Activated naive CD4-positive, alpha-beta T cell treated with anti-CD3 and anti-CD28 coated beads, Interleukin-2, amount 10 ng/mL, durations not matched to agents 7 days and 5 days (primary cell): ENCODE data around the gene COL25A1.

ENCODE experiments used
- CTCF ChIA-PET: fragments of 350-600 bp; sonication (Branson Sonifier 250); formaldehyde crosslinking; loops from one replicate; lab custom pipeline; 2021; ENCODE audit warnings: antibody characterized with exemption; lab: Charles Lee
- DNase-seq: peaks from one replicate; pipeline ENCODE4 v3.0.0-alpha.2; 2020
- H3K27ac Mint-ChIP-seq: one replicate; pipeline ENCODE4 v1.8.0; 2021; ENCODE audit warnings: mild to moderate bottlenecking, moderate library complexity, mixed read lengths
- H3K27me3 Mint-ChIP-seq: one replicate; pipeline ENCODE4 v1.8.0; 2021; ENCODE audit warnings: mild to moderate bottlenecking, mixed read lengths
- H3K36me3 Mint-ChIP-seq: one replicate; pipeline ENCODE4 v1.8.0; 2021; ENCODE audit warnings: mixed read lengths
- H3K4me1 Mint-ChIP-seq: one replicate; pipeline ENCODE4 v1.8.0; 2021; ENCODE audit warnings: mixed read lengths
- H3K4me3 Mint-ChIP-seq: one replicate; pipeline ENCODE4 v1.8.0; 2021; ENCODE audit warnings: mild to moderate bottlenecking, moderate library complexity, mixed read lengths
- H3K9me3 Mint-ChIP-seq: one replicate; pipeline ENCODE4 v1.8.0; 2021; ENCODE audit warnings: mixed read lengths

Gene COL25A1

GRCh38 chr4:109266236-109266635 lies 36.2 kb downstream of the COL25A1 start:
- Mint-ChIP-seq H3K4me1 (no peaks in the 10 kb centered on the region), H3K27ac (no peak overlapping the region), H3K36me3 (no peaks in the 10 kb centered on the region), H3K4me3 (no peak overlapping the region), H3K27me3 (peaks cover 5% of the 10 kb centered on the region), H3K9me3 (no peaks in the 10 kb centered on the region)
- DNase-seq, result no peak
- CTCF ChIA-PET, result no interaction called here

GRCh38 chr4:109263721-109264120 lies 38.7 kb downstream of the COL25A1 start:
- CTCF ChIA-PET, result no interaction called here

GRCh38 chr4:109256818-109257217 lies 45.6 kb downstream of the COL25A1 start:
- no peaks in the 10 kb centered on the region for H3K4me1 Mint-ChIP-seq
- no peaks in the 10 kb centered on the region for H3K36me3 Mint-ChIP-seq
- peaks cover 7% of the 10 kb centered on the region for H3K27me3 Mint-ChIP-seq
- H3K4me3 Mint-ChIP-seq, result no peak overlapping the region
- H3K9me3 Mint-ChIP-seq, result no peaks in the 10 kb centered on the region
- CTCF ChIA-PET, result no interaction called here
- DNase-seq, result no peak
- H3K27ac Mint-ChIP-seq, result no peak overlapping the region

More at GRCh38 chr4:109263721-109264120, 38.7 kb downstream of the COL25A1 start:
- Mint-ChIP-seq H3K27me3 (peaks cover 5% of the 10 kb centered on the region), H3K36me3 (no peaks in the 10 kb centered on the region), H3K4me1 (no peaks in the 10 kb centered on the region), H3K9me3 (no peaks in the 10 kb centered on the region), H3K4me3 (no peak overlapping the region), H3K27ac (no peak overlapping the region)
- DNase-seq, result no peak

- CTCF ChIA-PET, result no interaction called here
- H3K36me3 Mint-ChIP-seq, result no peaks in the 10 kb centered on the region
- no peak overlapping the region for H3K27ac Mint-ChIP-seq
Observed at GRCh38 chr4:109254845-109255244, 47.6 kb downstream of the COL25A1 start.

GRCh38 chr4:109251396-109251795 lies 51.1 kb downstream of the COL25A1 start:
- Mint-ChIP-seq H3K36me3 (no peaks in the 10 kb centered on the region), H3K9me3 (no peaks in the 10 kb centered on the region), H3K4me1 (no peaks in the 10 kb centered on the region), H3K27me3 (peaks cover 11% of the 10 kb centered on the region), H3K27ac (no peak overlapping the region), H3K4me3 (no peak overlapping the region)
- CTCF ChIA-PET, result no interaction called here
- no peak for DNase-seq

More at GRCh38 chr4:109254845-109255244, 47.6 kb downstream of the COL25A1 start:
- no peaks in the 10 kb centered on the region for H3K9me3 Mint-ChIP-seq
- peaks cover 7% of the 10 kb centered on the region for H3K27me3 Mint-ChIP-seq
- no peak for DNase-seq
- H3K4me1 Mint-ChIP-seq, result no peaks in the 10 kb centered on the region
- H3K4me3 Mint-ChIP-seq, result no peak overlapping the region

GRCh38 chr4:109248322-109248900 lies 54.0 kb downstream of the COL25A1 start:
- CTCF ChIA-PET, result no interaction called here

GRCh38 chr4:109243871-109244270 lies 58.6 kb downstream of the COL25A1 start:
- H3K36me3 Mint-ChIP-seq, result no peaks in the 10 kb centered on the region
- peaks cover 7% of the 10 kb centered on the region for H3K27me3 Mint-ChIP-seq
- no peak overlapping the region for H3K27ac Mint-ChIP-seq
- no peaks in the 10 kb centered on the region for H3K4me1 Mint-ChIP-seq
- DNase-seq, result no peak
- no peak overlapping the region for H3K4me3 Mint-ChIP-seq
- H3K9me3 Mint-ChIP-seq, result no peaks in the 10 kb centered on the region
- CTCF ChIA-PET, result no interaction called here

More at GRCh38 chr4:109248322-109248900, 54.0 kb downstream of the COL25A1 start:
- no peaks in the 10 kb centered on the region for H3K36me3 Mint-ChIP-seq
- no peak for DNase-seq
- no peaks in the 10 kb centered on the region for H3K9me3 Mint-ChIP-seq
- H3K4me3 Mint-ChIP-seq, result no peak overlapping the region
- peaks cover 7% of the 10 kb centered on the region for H3K27me3 Mint-ChIP-seq
- H3K4me1 Mint-ChIP-seq, result no peaks in the 10 kb centered on the region
- H3K27ac Mint-ChIP-seq, result no peak overlapping the region

GRCh38 chr4:109238746-109239145 lies 63.7 kb downstream of the COL25A1 start:
- Mint-ChIP-seq H3K9me3 (no peaks in the 10 kb centered on the region), H3K36me3 (no peaks in the 10 kb centered on the region), H3K27ac (no peak overlapping the region), H3K4me3 (no peak overlapping the region), H3K4me1 (no peaks in the 10 kb centered on the region), H3K27me3 (no peaks in the 10 kb centered on the region)
- no peak for DNase-seq
- CTCF ChIA-PET, result no interaction called here

GRCh38 chr4:109235683-109236082 lies 66.8 kb downstream of the COL25A1 start:
- Mint-ChIP-seq H3K4me1 (no peaks in the 10 kb centered on the region), H3K4me3 (no peak overlapping the region), H3K9me3 (no peaks in the 10 kb centered on the region), H3K36me3 (no peaks in the 10 kb centered on the region), H3K27ac (no peak overlapping the region), H3K27me3 (no peaks in the 10 kb centered on the region)
- no peak for DNase-seq
- CTCF ChIA-PET, result no interaction called here

- H3K4me1 Mint-ChIP-seq, result no peaks in the 10 kb centered on the region
- no peaks in the 10 kb centered on the region for H3K27me3 Mint-ChIP-seq
- CTCF ChIA-PET, result no interaction called here
- H3K27ac Mint-ChIP-seq, result no peak overlapping the region
- H3K4me3 Mint-ChIP-seq, result no peak overlapping the region
- H3K9me3 Mint-ChIP-seq, result no peaks in the 10 kb centered on the region
- no peaks in the 10 kb centered on the region for H3K36me3 Mint-ChIP-seq
- no peak for DNase-seq
Observed at GRCh38 chr4:109234596-109234995, 67.9 kb downstream of the COL25A1 start.

GRCh38 chr4:109233570-109233969 lies 68.9 kb downstream of the COL25A1 start:
- H3K9me3 Mint-ChIP-seq, result no peaks in the 10 kb centered on the region
- no peak overlapping the region for H3K27ac Mint-ChIP-seq
- H3K4me3 Mint-ChIP-seq, result no peak overlapping the region
- DNase-seq, result no peak
- H3K4me1 Mint-ChIP-seq, result no peaks in the 10 kb centered on the region
- no peaks in the 10 kb centered on the region for H3K36me3 Mint-ChIP-seq
- no peaks in the 10 kb centered on the region for H3K27me3 Mint-ChIP-seq
- CTCF ChIA-PET, result no interaction called here

GRCh38 chr4:109232681-109233080 lies 69.8 kb downstream of the COL25A1 start:
- Mint-ChIP-seq H3K9me3 (no peaks in the 10 kb centered on the region), H3K4me1 (no peaks in the 10 kb centered on the region), H3K36me3 (no peaks in the 10 kb centered on the region), H3K27ac (no peak overlapping the region), H3K27me3 (no peaks in the 10 kb centered on the region), H3K4me3 (no peak overlapping the region)
- CTCF ChIA-PET, result no interaction called here
- no peak for DNase-seq

- Mint-ChIP-seq H3K27ac (no peak overlapping the region), H3K4me3 (no peak overlapping the region), H3K36me3 (no peaks in the 10 kb centered on the region), H3K4me1 (no peaks in the 10 kb centered on the region), H3K27me3 (no peaks in the 10 kb centered on the region), H3K9me3 (no peaks in the 10 kb centered on the region)
- DNase-seq, result no peak
- CTCF ChIA-PET, result no interaction called here
Observed at GRCh38 chr4:109231331-109231730, 71.1 kb downstream of the COL25A1 start.

GRCh38 chr4:109229028-109229427 lies 73.4 kb downstream of the COL25A1 start:
- Mint-ChIP-seq H3K4me3 (no peak overlapping the region), H3K27ac (no peak overlapping the region), H3K27me3 (no peaks in the 10 kb centered on the region), H3K9me3 (no peaks in the 10 kb centered on the region), H3K36me3 (no peaks in the 10 kb centered on the region), H3K4me1 (no peaks in the 10 kb centered on the region)
- CTCF ChIA-PET, result no interaction called here
- no peak for DNase-seq

- CTCF ChIA-PET, result no interaction called here
- DNase-seq, result no peak
- H3K9me3 Mint-ChIP-seq, result no peaks in the 10 kb centered on the region
- peaks cover 4% of the 10 kb centered on the region for H3K27me3 Mint-ChIP-seq
- H3K4me1 Mint-ChIP-seq, result no peaks in the 10 kb centered on the region
- H3K36me3 Mint-ChIP-seq, result no peaks in the 10 kb centered on the region
- H3K4me3 Mint-ChIP-seq, result no peak overlapping the region
- no peak overlapping the region for H3K27ac Mint-ChIP-seq
Observed at GRCh38 chr4:109218288-109218687, 84.2 kb downstream of the COL25A1 start.
